IMR-90 (cell line): Measurements from ENCODE around the gene GNAZ. TPM values are rescaled to one million over a fixed set of nuclear protein-coding genes. Genes with fewer than 3 reads are reported as not detected.

Source experiments
- ATAC-seq: fragments of 200-7000 bp; cut with Tn5 transposase; 2 replicates; pipeline ENCODE4 v1.9.1; 2020; ENCODE audit warnings: low read depth, mild to moderate bottlenecking, moderate library complexity
- BruUV-seq: library from RNA; stranded (reverse); fragments of 400-500 nt; replicated peaks from 2 replicates; lab custom pipeline; 2021; lab: Mats Ljungman, UMichigan
- CTCF ChIA-PET: fragments of 300-600 bp; formaldehyde crosslinking; extraction: SDS; loops from one replicate; lab custom pipeline; 2021; ENCODE audit warnings: antibody characterized with exemption; lab: Yijun Ruan, JAX
- POLR2A ChIA-PET: fragments of 300-600 bp; sonication (Branson Sonifier 250); formaldehyde crosslinking; loops from one replicate; lab custom pipeline; 2022; ENCODE audit warnings: antibody characterized with exemption; ENCODE audit not compliant: unreplicated experiment; lab: Charles Lee
- DNase-seq: peaks from one replicate; pipeline ENCODE4 v3.0.0; 2013
- H2AFZ ChIP-seq: replicated peaks from 2 replicates; pipeline ENCODE3; 2013; ENCODE audit warnings: low read length, mild to moderate bottlenecking; ENCODE audit not compliant: poor library complexity
- H2AK5ac ChIP-seq: 2 replicates; pipeline ENCODE4 v1.6.1; 2013; ENCODE audit warnings: low read depth, low read length, inconsistent platforms
- H2AK9ac ChIP-seq: replicated peaks from 2 replicates; pipeline ENCODE3; 2013; ENCODE audit warnings: mild to moderate bottlenecking, low read depth, low read length, moderate library complexity; ENCODE audit not compliant: poor library complexity
- H2BK120ac ChIP-seq: 2 replicates; pipeline ENCODE4 v1.6.1; 2013; ENCODE audit warnings: low read depth, low read length, inconsistent platforms
- H2BK15ac ChIP-seq: 3 replicates; pipeline ENCODE4 v1.6.1; 2013; ENCODE audit warnings: low read depth, low read length, inconsistent platforms
- H2BK20ac ChIP-seq: 2 replicates; pipeline ENCODE4 v1.6.1; 2013; ENCODE audit warnings: low read depth, mild to moderate bottlenecking, inconsistent platforms, low read length, moderate library complexity
- H2BK5ac ChIP-seq: 2 replicates; pipeline ENCODE4 v1.6.1; 2013; ENCODE audit warnings: mild to moderate bottlenecking, low read depth, low read length, inconsistent platforms; ENCODE audit not compliant: poor library complexity, severe bottlenecking
- H3K14ac ChIP-seq: replicated peaks from 2 replicates; pipeline ENCODE4 v1.6.1; 2013; ENCODE audit warnings: low read depth, low read length, inconsistent platforms
- H3K18ac ChIP-seq: 2 replicates; pipeline ENCODE4 v1.6.1; 2013; ENCODE audit warnings: low read depth, low read length, control low read depth
- H3K23ac ChIP-seq: 2 replicates; pipeline ENCODE4 v1.6.1; 2013; ENCODE audit warnings: low read depth, low read length, inconsistent platforms
- H3K27ac ChIP-seq: 2 replicates; pipeline ENCODE4 v1.5.1; 2013; ENCODE audit warnings: mild to moderate bottlenecking, control low read depth, low read length; ENCODE audit not compliant: insufficient read depth
- H3K27me3 ChIP-seq: 2 replicates; pipeline ENCODE4 v1.6.1; 2013; ENCODE audit warnings: low read length; ENCODE audit not compliant: control insufficient read depth, insufficient read depth
- H3K36me3 ChIP-seq: 2 replicates; pipeline ENCODE4 v1.6.1; 2013; ENCODE audit warnings: low read length, mixed read lengths; ENCODE audit not compliant: control insufficient read depth, insufficient read depth
- H3K4ac ChIP-seq: 2 replicates; pipeline ENCODE4 v1.6.1; 2013; ENCODE audit warnings: low read depth, low read length, inconsistent platforms
- H3K4me1 ChIP-seq: 2 replicates; pipeline ENCODE4 v1.6.1; 2013; ENCODE audit warnings: low read length, mixed read lengths; ENCODE audit not compliant: control insufficient read depth, insufficient read depth
- H3K4me2 ChIP-seq: 2 replicates; pipeline ENCODE4 v1.6.1; 2013; ENCODE audit warnings: low read depth, mild to moderate bottlenecking, control low read depth, low read length, moderate library complexity
- H3K4me3 ChIP-seq: 2 replicates; pipeline ENCODE4 v1.5.1; 2013; ENCODE audit warnings: low read depth, mild to moderate bottlenecking, control low read depth, low read length, moderate library complexity; ENCODE audit not compliant: insufficient read depth
- H3K56ac ChIP-seq: 2 replicates; pipeline ENCODE4 v1.6.1; 2013; ENCODE audit warnings: low read length, inconsistent platforms; ENCODE audit not compliant: insufficient read depth; ENCODE audit errors: extremely low read depth
- H3K79me1 ChIP-seq, 2 experiments: 2 replicates each; pipeline ENCODE4 v1.6.1; 2013; ENCODE audit warnings: low read length in 2 of 2, inconsistent platforms in 1 of 2, low read depth in 1 of 2
- H3K9ac ChIP-seq: 2 replicates; pipeline ENCODE4 v1.6.1; 2013; ENCODE audit warnings: low read depth, low read length, control low read depth
- H3K9me1 ChIP-seq: 2 replicates; pipeline ENCODE4 v1.6.1; 2013; ENCODE audit warnings: low read length, inconsistent platforms; ENCODE audit not compliant: insufficient read depth
- H3K9me3 ChIP-seq: 2 replicates; pipeline ENCODE4 v1.6.1; 2013; ENCODE audit warnings: low read length; ENCODE audit not compliant: control insufficient read depth, insufficient read depth
- H4K20me1 ChIP-seq: 2 replicates; pipeline ENCODE4 v1.6.1; 2013; ENCODE audit warnings: low read length, inconsistent platforms; ENCODE audit not compliant: insufficient read depth
- H4K5ac ChIP-seq: 2 replicates; pipeline ENCODE4 v1.6.1; 2013; ENCODE audit warnings: mild to moderate bottlenecking, low read depth, low read length, control low read depth
- H4K8ac ChIP-seq, 2 experiments: 2 replicates each; pipeline ENCODE4 v1.6.1; 2013; ENCODE audit warnings: low read depth in 2 of 2, low read length in 2 of 2, control low read depth in 1 of 2, inconsistent platforms in 1 of 2
- H4K91ac ChIP-seq: 2 replicates; pipeline ENCODE4 v1.6.1; 2013; ENCODE audit warnings: low read depth, low read length, inconsistent platforms; ENCODE audit not compliant: insufficient read depth
- BHLHE40 ChIP-seq: fragments of 150-350 bp; IDR thresholded peaks from 2 replicates; pipeline ENCODE4 v1.6.1; 2016; ENCODE audit warnings: mild to moderate bottlenecking, low read depth, low read length
- CEBPB ChIP-seq: IDR thresholded peaks from 2 replicates; pipeline ENCODE4 v1.6.1; 2012; ENCODE audit warnings: low read depth, low read length, improper control_type of control experiment
- CHD1 ChIP-seq: IDR thresholded peaks from 2 replicates; pipeline ENCODE4 v1.6.1; 2012; ENCODE audit warnings: low read depth, low read length, improper control_type of control experiment
- CTCF ChIP-seq: conservative IDR thresholded peaks from 2 replicates; pipeline ENCODE4 v1.5.1; 2012; ENCODE audit warnings: mild to moderate bottlenecking, low read depth, low read length, improper control_type of control experiment
- ELK1 ChIP-seq: fragments of 150-350 bp; IDR thresholded peaks from 2 replicates; pipeline ENCODE4 v1.6.1; 2016; ENCODE audit warnings: low read depth, mild to moderate bottlenecking, low read length, moderate library complexity, borderline replicate concordance
- FOS ChIP-seq: fragments of 150-350 bp; IDR thresholded peaks from 2 replicates; pipeline ENCODE4 v1.6.1; 2016; ENCODE audit warnings: low read depth, low read length
- MAZ ChIP-seq: IDR thresholded peaks from 2 replicates; pipeline ENCODE4 v1.6.1; 2012; ENCODE audit warnings: low read depth, mild to moderate bottlenecking, low read length, improper control_type of control experiment, moderate library complexity, borderline replicate concordance
- POLR2A ChIP-seq: IDR thresholded peaks from 2 replicates; pipeline ENCODE4 v1.6.1; 2012; ENCODE audit warnings: mild to moderate bottlenecking, low read depth, low read length
- RFX5 ChIP-seq: IDR thresholded peaks from 2 replicates; pipeline ENCODE4 v1.8.0; 2012; ENCODE audit warnings: low read depth, mild to moderate bottlenecking, low read length, moderate library complexity
- SMC3 ChIP-seq: fragments of 150-350 bp; IDR thresholded peaks from 2 replicates; pipeline ENCODE4 v1.6.1; 2016; ENCODE audit warnings: low read depth, mild to moderate bottlenecking, antibody characterized with exemption, low read length, moderate library complexity
- USF2 ChIP-seq: fragments of 150-350 bp; IDR thresholded peaks from 2 replicates; pipeline ENCODE4 v1.6.1; 2017; ENCODE audit warnings: mild to moderate bottlenecking, antibody characterized with exemption, low read length, low read depth
- WGBS, 2 experiments: methylation state at CpG; one replicate each; pipeline versions ENCODE4 v1.1.5 to v1.1.7; 2013; ENCODE audit warnings: missing lambda C conversion rate in 2 of 2; ENCODE audit not compliant: insufficient read length in 1 of 2; ENCODE audit errors: extremely low coverage in 2 of 2; 5-methylcytosine and 5-hydroxymethylcytosine counted together
- dilution Hi-C: fragments of 300-500 bp; cut with HindIII; formaldehyde crosslinking; loops from one replicate; pipeline ENCODE4 v1.14.3; 2018; ENCODE audit warnings: low sequenced_read_pairs; ENCODE audit not compliant: unreplicated experiment
- in situ Hi-C: fragments of 300-500 bp; cut with MboI; formaldehyde crosslinking; loops from 3 replicates; pipeline ENCODE4 v1.14.3; 2019; ENCODE audit warnings: low sequenced_read_pairs, inconsistent platforms, mixed read lengths
- intact Hi-C: fragments of 100-400 bp; cut with micrococcal nuclease; formaldehyde crosslinking; loops from 2 replicates; pipeline ENCODE4 v1.10.0; 2022
- polyA plus RNA-seq, 3 experiments: library from polyadenylated mRNA; depleted of rRNA; stranded (reverse); fragments of >200 nt; gene quantifications; 2 replicates each; pipeline ENCODE4 v1.2.3, GENCODE V29; 2012; ENCODE audit warnings: low replicate concordance in 1 of 3
- total RNA-seq: library from RNA; depleted of rRNA; stranded (reverse); fragments of >200 nt; gene quantifications from 2 replicates; pipeline ENCODE4 v1.2.3, GENCODE V29; 2012

Gene GNAZ
- total and polyA plus RNA-seq, 2 of the 4 experiments (the other 2 are of a cell fraction), result 1.5 to 2.5 TPM

- Histone ChIP-seq H4K8ac (no peak overlapping the region), H3K9me1 (no peaks in the 10 kb centered on the region), H4K5ac (no peak overlapping the region), H2AK9ac (no peak overlapping the region), H2BK120ac (no peak overlapping the region), H3K27me3 (peaks cover 6% of the 10 kb centered on the region; the same call in 1 of the 2 replicates), H4K91ac (no peak overlapping the region), H2BK5ac (no peak overlapping the region), H3K79me1 (no peaks in the 10 kb centered on the region), H3K9me3 (no peaks in the 10 kb centered on the region), H3K14ac (no peak overlapping the region), H3K4me3 (no peak overlapping the region), H2BK15ac (no peak overlapping the region), H4K20me1 (no peaks in the 10 kb centered on the region), H2AK5ac (no peak overlapping the region), H3K27ac (no peak overlapping the region), H3K36me3 (no peaks in the 10 kb centered on the region), H3K9ac (no peak overlapping the region), H3K4me1 (peaks cover 3% of the 10 kb centered on the region; the same call in 1 of the 2 replicates), H3K23ac (no peak overlapping the region), H3K56ac (no peak overlapping the region), H3K4me2 (no peak overlapping the region), H2AFZ (no peak overlapping the region), H3K18ac (no peak overlapping the region), H2BK20ac (no peak overlapping the region), H3K4ac (no peak overlapping the region)
- 77% methylated on average over 5 of the region's 9 CpGs; no CpG with 5 or more reads in 1 of the 2 experiments for WGBS, 2 experiments
- TF ChIP-seq POLR2A (no peak), CEBPB (no peak), CTCF (no peak), BHLHE40 (no peak), USF2 (no peak), CHD1 (no peak), SMC3 (no peak), MAZ (no peak), FOS (no peak), RFX5 (no peak), ELK1 (no peak)
- dilution Hi-C loops, result no loop called here
- in situ Hi-C loops, result loop anchor here (10.0 kb wide), 1 partner anchor 269 kb away; no protein-coding TSS in a partner anchor
- intact Hi-C loops, result no loop called here
- ChIA-PET CTCF (interaction anchor here (1.0 to 2.4 kb wide), 2 partner anchors 149 to 164 kb away, joined by 3 to 5 read pairs; no protein-coding TSS in a partner anchor), POLR2A (interaction anchor here (0.7 kb wide), 1 partner anchor 258 kb away, joined by 3 read pairs; no protein-coding TSS in a partner anchor)
- DNase-seq (no peak), ATAC-seq (no peak)
- no TSS peak for BruUV-seq
Observed at GRCh38 chr22:23123804-23124254, 53.5 kb downstream of the GNAZ start.
